HG03066 (cell line): ENCODE measurements around the gene ZNRF3.

Experiments used
- ATAC-seq: cut with Tn5 transposase; IDR thresholded peaks from one replicate; pipeline ENCODE4 v1.9.1; 2021; ENCODE audit warnings: low read depth; ENCODE audit not compliant: unreplicated experiment

ZNRF3 gene

GRCh38 chr22:28949788-28950187, 66.4 kb downstream of the ZNRF3 start:
- no peak for ATAC-seq

- ATAC-seq = no peak
These were observed 67.4 kb downstream of the ZNRF3 start for GRCh38 chr22:28950617-28951411.

GRCh38 chr22:28951530-28951929, 68.2 kb downstream of the ZNRF3 start:
- no peak for ATAC-seq

- ATAC-seq = no peak
These were observed 68.7 kb downstream of the ZNRF3 start for GRCh38 chr22:28951969-28952521.

GRCh38 chr22:28952857-28953256, 69.5 kb downstream of the ZNRF3 start:
- no peak for ATAC-seq

- ATAC-seq = no peak
These were observed 70.0 kb downstream of the ZNRF3 start for GRCh38 chr22:28953403-28953802.

- ATAC-seq = no peak
These were observed 70.9 kb downstream of the ZNRF3 start for GRCh38 chr22:28953976-28954880.

GRCh38 chr22:28955817-28956216, 72.4 kb downstream of the ZNRF3 start:
- peak; percentile 67 for ATAC-seq

- no peak for ATAC-seq
These were observed 73.1 kb downstream of the ZNRF3 start for GRCh38 chr22:28956506-28956905.

- no peak for ATAC-seq
These were observed 75.2 kb downstream of the ZNRF3 start for GRCh38 chr22:28958611-28959010.

GRCh38 chr22:28962042-28962554, 78.7 kb downstream of the ZNRF3 start:
- no peak for ATAC-seq

- no peak for ATAC-seq
These were observed 80.0 kb downstream of the ZNRF3 start for GRCh38 chr22:28963362-28963761.

GRCh38 chr22:28967163-28967665, 83.8 kb downstream of the ZNRF3 start:
- ATAC-seq = no peak

- ATAC-seq = no peak
These were observed 84.6 kb downstream of the ZNRF3 start for GRCh38 chr22:28967969-28968368.

GRCh38 chr22:28969401-28970168, 86.2 kb downstream of the ZNRF3 start:
- ATAC-seq = no peak

GRCh38 chr22:28973352-28973751, 90.0 kb downstream of the ZNRF3 start:
- no peak for ATAC-seq

GRCh38 chr22:28977060-28977459, 93.7 kb downstream of the ZNRF3 start:
- ATAC-seq = no peak

- no peak for ATAC-seq
These were observed 94.2 kb downstream of the ZNRF3 start for GRCh38 chr22:28977481-28977971.

GRCh38 chr22:28978158-28978557, 94.8 kb downstream of the ZNRF3 start:
- ATAC-seq = no peak
